ENCODE measurements around the gene MACROD2.

DNA sequence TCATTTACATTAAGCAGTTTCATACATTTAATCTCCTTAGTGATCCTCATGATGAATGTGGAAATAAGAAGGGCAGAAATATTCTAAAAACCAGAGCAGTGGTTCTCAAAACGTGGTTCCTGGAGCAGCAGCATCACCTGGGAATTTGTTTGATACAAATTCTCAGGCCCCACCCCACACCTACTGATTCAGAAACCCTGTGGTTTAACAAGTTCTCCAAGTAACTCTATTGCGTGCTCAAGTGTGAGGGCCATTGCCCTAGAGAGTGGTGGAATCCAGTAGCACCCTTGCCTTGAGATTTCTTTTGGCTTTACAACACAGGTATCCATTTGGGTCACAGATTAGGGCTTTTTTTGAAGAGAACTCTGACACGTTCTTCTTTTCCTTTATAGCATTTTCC lies 696.7 kb downstream of the MACROD2 start:
- TF ChIP-seq CHD2 (IDR thresholded peaks at IDR 0.05; ENCODE audit: low read length, partially characterized antibody) (no peak), CTCF (IDR thresholded peaks at IDR 0.05) (no peak), RFX5 (IDR thresholded peaks at IDR 0.05) (no peak), MAX (IDR thresholded peaks at IDR 0.05) (no peak), EP300 (IDR thresholded peaks at IDR 0.05) (no peak), POLR2A (IDR thresholded peaks at IDR 0.05; ENCODE audit: low read length) (no peak)

All from A549 (cell line).